Transverse colon (tissue), 4 donors: ENCODE data around the gene HMGCS2. TPM values are rescaled to one million over a fixed set of nuclear protein-coding genes. Genes with fewer than 3 reads are reported as not detected.

Experiments used
- DNase-seq: peaks from one replicate; pipeline ENCODE4 v3.0.0-alpha.2; 2019
- H3K27ac ChIP-seq, 4 donors: fragments of 200-600 bp; sonication (generic); 2 replicates each; pipeline ENCODE4 v1.5.1; 2016 to 2018; ENCODE audit warnings: inconsistent platforms in 4 of 4
- H3K27me3 ChIP-seq: fragments of 200-600 bp; sonication (generic); 2 replicates; pipeline ENCODE4 v1.5.1; 2017; ENCODE audit warnings: inconsistent platforms
- H3K36me3 ChIP-seq, 4 donors: fragments of 200-600 bp; sonication (generic); 2 replicates each; pipeline ENCODE4 v1.5.1; 2017 to 2019; ENCODE audit warnings: inconsistent platforms in 4 of 4
- H3K4me1 ChIP-seq, 4 donors: fragments of 200-600 bp; sonication (generic); 2 replicates each; pipeline ENCODE4 v1.5.1; 2017 to 2020; ENCODE audit warnings: inconsistent platforms in 4 of 4
- H3K4me3 ChIP-seq, 4 donors: fragments of 200-600 bp; sonication (generic); 1 replicate in 1 of 4; 2 replicates in 3 of 4; pipeline versions ENCODE4 v1.5.1 to v1.6.1; 2017 to 2019; ENCODE audit warnings: inconsistent platforms in 4 of 4
- H3K9me3 ChIP-seq, 2 donors: fragments of 200-600 bp; sonication (generic); 2 replicates each; pipeline ENCODE4 v1.5.1; 2017 to 2019; ENCODE audit warnings: inconsistent platforms in 2 of 2
- CTCF ChIP-seq, 5 experiments: fragments of 200-600 bp in 3 of 5; fragments of 450-650 bp in 2 of 5; sonication (generic) in 3 of 5; IDR thresholded peaks; 1 replicate in 2 of 5; 2 replicates in 3 of 5; pipeline ENCODE4 v1.5.1; 2016 to 2017; ENCODE audit warnings: antibody characterized with exemption in 5 of 5, inconsistent platforms in 3 of 5, mild to moderate bottlenecking in 2 of 5, moderate library complexity in 1 of 5
- EP300 ChIP-seq: sonication (generic); formaldehyde crosslinking; IDR thresholded peaks from one replicate; pipeline ENCODE4 v1.6.1; 2017; ENCODE audit warnings: antibody characterized with exemption, low read depth
- POLR2A ChIP-seq: fragments of 450-650 bp; IDR thresholded peaks from one replicate; pipeline ENCODE4 v1.6.1; 2016; ENCODE audit warnings: antibody characterized with exemption, mild to moderate bottlenecking, moderate library complexity
- POLR2AphosphoS5 ChIP-seq, 3 donors: sonication (generic); formaldehyde crosslinking; IDR thresholded peaks; one replicate each; pipeline ENCODE4 v1.6.1; 2016; ENCODE audit warnings: antibody characterized with exemption in 3 of 3
- WGBS, 2 donors: methylation state at CpG; one replicate each; pipeline ENCODE4 v1.1.5; 2018; ENCODE audit warnings: low coverage in 1 of 2; 5-methylcytosine and 5-hydroxymethylcytosine counted together
- in situ Hi-C, 4 donors: fragments of 200-750 bp; cut with MboI; loops; one replicate each; pipeline versions ENCODE4 v1.15.0 to v1.15.1; 2017; ENCODE audit warnings: low sequenced_read_pairs in 3 of 4, low pct_ligation_motif_present in 1 of 4, low pct_unique_long_range_greater_than_20kb in 1 of 4
- intact Hi-C: fragments of 100-400 bp; cut with DNase I; formaldehyde crosslinking; loops from one replicate; pipeline ENCODE4 v1.15.1; 2023; ENCODE audit warnings: low total_unique reads
- total RNA-seq, 4 donors: library from RNA; depleted of rRNA; stranded (reverse); fragments of >200 nt; gene quantifications; one replicate each; pipeline ENCODE4 v1.1.0, GENCODE V29; 2016

Gene HMGCS2
- total RNA-seq, 4 donors from 2014 or later, result 24.7 to 1,050 (median 278) TPM

DNA sequence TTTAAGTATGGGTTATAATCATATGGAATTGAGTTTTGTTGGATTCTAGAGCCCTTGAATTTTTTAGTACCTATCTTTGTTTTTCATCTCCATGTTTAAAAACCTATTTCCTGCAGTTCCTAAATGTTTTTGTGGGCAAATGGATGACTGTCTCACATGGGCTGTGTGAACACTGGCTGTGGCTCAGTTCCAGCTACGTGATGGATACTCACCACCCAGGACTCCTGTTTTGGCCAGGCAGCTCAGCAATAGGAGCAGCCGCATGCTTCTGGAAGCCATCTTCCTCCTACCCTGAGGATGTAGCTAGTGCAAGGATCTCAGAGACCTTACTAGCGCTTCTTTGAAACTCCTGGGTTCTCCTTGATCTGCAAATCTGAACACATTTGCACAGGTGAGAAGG is 39.8 kb upstream of the HMGCS2 start:
- in situ Hi-C loops, result loop anchor here in 1 of 4 donors (10.0 kb wide), 2 partner anchors 54 to 56 kb away; no protein-coding TSS in a partner anchor
- H3K4me1 ChIP-seq, result peaks cover 0 to 11% (median 4%) of the 10 kb centered on the region in 4 donors
- H3K36me3 ChIP-seq, result no peaks in the 10 kb centered on the region
- no peak overlapping the region for H3K4me3 ChIP-seq
- no peak for DNase-seq
- H3K27ac ChIP-seq, result no peak overlapping the region
- 50 to 63% methylated on average over 1 to 3 of the region's 3 CpGs for WGBS, 2 donors
- H3K27me3 ChIP-seq, result no peaks in the 10 kb centered on the region
- no peak for TF ChIP-seq EP300
- no peaks in the 10 kb centered on the region for H3K9me3 ChIP-seq
- intact Hi-C loops, result no loop called here

GRCh38 chr1:119806489-119806888 is 37.8 kb upstream of the HMGCS2 start:
- no peak for TF ChIP-seq EP300
- TF ChIP-seq CTCF (IDR thresholded peaks at IDR 0.05), result no peak
- no peak for TF ChIP-seq POLR2A
- no peak for TF ChIP-seq POLR2AphosphoS5 (IDR thresholded peaks at IDR 0.05)

GRCh38 chr1:119805746-119806145 is 37.0 kb upstream of the HMGCS2 start:
- WGBS, 2 donors, result 92 to 93% methylated on average over 8 to 13 of the region's 13 CpGs
- Histone ChIP-seq H3K36me3 (no peaks in the 10 kb centered on the region), H3K9me3 (no peaks in the 10 kb centered on the region), H3K4me3 (no peak overlapping the region), H3K27me3 (no peaks in the 10 kb centered on the region), H3K27ac (no peak overlapping the region), H3K4me1 (peaks cover 0 to 4% (median 0%) of the 10 kb centered on the region in 4 donors)
- no peak for TF ChIP-seq POLR2A
- no peak for TF ChIP-seq POLR2AphosphoS5 (IDR thresholded peaks at IDR 0.05)
- TF ChIP-seq EP300, result no peak
- no peak for TF ChIP-seq CTCF (IDR thresholded peaks at IDR 0.05)
- no peak for DNase-seq
- in situ Hi-C loops (loop anchor here in 1 of 4 donors (10.0 kb wide), 2 partner anchors 51 to 59 kb away; no protein-coding TSS in a partner anchor), intact Hi-C loops (no loop called here)

More at GRCh38 chr1:119806489-119806888, 37.8 kb upstream of the HMGCS2 start:
- no peak for DNase-seq
- Histone ChIP-seq H3K27me3 (no peaks in the 10 kb centered on the region), H3K36me3 (no peaks in the 10 kb centered on the region), H3K4me1 (peaks cover 0 to 7% (median 2%) of the 10 kb centered on the region in 4 donors), H3K27ac (no peak overlapping the region), H3K4me3 (no peak overlapping the region), H3K9me3 (no peaks in the 10 kb centered on the region)
- intact Hi-C loops (no loop called here), in situ Hi-C loops (loop anchor here in 1 of 4 donors (10.0 kb wide), 2 partner anchors 52 to 58 kb away; no protein-coding TSS in a partner anchor)
- 56 to 59% methylated on average over 4 of the region's 4 CpGs for WGBS, 2 donors

- in situ Hi-C loops, result loop anchor here in 1 of 4 donors (10.0 kb wide), 2 partner anchors 50 to 60 kb away; no protein-coding TSS in a partner anchor
- DNase-seq, result no peak
- Histone ChIP-seq H3K9me3 (no peaks in the 10 kb centered on the region), H3K27me3 (no peaks in the 10 kb centered on the region), H3K4me1 (peaks cover 0 to 4% (median 0%) of the 10 kb centered on the region in 4 donors), H3K36me3 (no peaks in the 10 kb centered on the region), H3K4me3 (no peak overlapping the region), H3K27ac (no peak overlapping the region)
- intact Hi-C loops, result no loop called here
- TF ChIP-seq CTCF (IDR thresholded peaks at IDR 0.05), result no peak
- no peak for TF ChIP-seq EP300
- TF ChIP-seq POLR2AphosphoS5 (IDR thresholded peaks at IDR 0.05), result no peak
- no peak for TF ChIP-seq POLR2A
- 90 to 91% methylated on average over 1 to 8 of the region's 8 CpGs for whole genome bisulfite sequencing, 2 donors
Measured at GRCh38 chr1:119805247-119805646, 36.5 kb upstream of the HMGCS2 start.
